HG03139 (cell line): ENCODE measurements around the gene RUSC2.
"Not testable (repeated sequence)": the region's sequence is repeated elsewhere in the genome, so short reads cannot be mapped to it uniquely, and the experiment has no call there.

ENCODE experiments used
- ATAC-seq: cut with Tn5 transposase; IDR thresholded peaks from one replicate; pipeline ENCODE4 v1.9.1; 2021; ENCODE audit not compliant: unreplicated experiment

RUSC2 gene

DNA sequence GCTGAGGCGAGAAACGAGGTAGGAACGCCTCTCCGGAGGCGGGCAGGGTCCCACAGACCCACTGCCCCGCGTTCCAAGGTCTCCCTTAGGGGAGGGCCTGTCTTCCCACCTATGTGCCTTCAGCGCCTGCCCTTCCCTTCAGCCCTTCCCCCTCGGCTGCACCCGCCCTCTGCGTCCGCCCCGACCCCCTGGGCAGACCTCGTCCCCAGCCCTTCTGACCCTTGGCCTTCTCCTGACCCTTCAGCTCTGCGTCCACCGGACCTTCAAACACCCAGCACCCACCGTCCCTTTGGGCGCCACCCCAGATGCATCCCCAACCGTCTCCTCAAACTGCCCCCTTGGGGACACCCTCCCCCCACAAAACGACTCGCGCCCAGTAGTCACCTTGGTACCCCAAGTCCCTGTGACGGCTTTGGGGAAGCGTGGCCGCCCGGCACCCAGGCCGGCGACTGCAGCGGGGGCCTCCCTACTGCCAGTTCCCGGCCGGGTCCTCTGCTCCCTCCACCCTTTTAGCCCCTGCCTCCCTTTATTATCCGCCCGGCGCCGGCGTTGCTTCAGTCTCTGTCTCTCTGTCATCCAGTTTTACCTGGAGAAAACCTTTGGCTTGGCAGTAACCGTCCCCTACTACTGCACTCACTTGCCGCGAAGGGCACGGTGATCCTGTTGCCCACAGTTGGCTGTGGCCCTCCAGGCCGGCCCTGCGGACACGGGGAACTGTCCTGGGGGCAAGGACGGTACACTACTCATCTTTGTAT is 421 bp downstream of the RUSC2 start:
- ATAC-seq = no peak

DNA sequence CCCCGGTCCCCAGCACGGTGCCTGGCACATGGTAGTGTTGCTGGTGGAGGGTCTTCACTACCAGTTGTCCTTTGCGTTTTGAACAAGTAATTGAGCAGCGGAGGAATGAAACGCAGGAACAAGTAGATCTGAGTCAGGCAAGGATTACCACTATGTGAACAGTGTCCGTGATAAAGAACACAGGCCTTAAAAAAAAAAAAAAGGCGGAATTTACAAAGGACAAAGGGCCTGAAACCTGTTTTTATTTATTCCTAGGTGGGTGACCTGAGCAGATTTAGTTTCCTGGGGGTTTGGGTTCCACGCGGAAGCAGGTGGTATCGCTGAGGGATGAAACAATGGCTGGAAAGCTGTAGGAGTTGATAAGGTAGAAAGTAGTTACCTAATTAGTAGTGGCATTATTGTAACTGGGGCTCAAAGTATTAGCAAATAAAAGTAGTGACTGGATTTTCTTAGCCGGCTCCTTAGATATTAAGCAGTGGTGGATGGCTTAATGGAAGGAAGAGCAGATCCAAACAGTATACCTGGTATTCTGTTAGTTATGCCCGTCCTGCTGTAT is 1.1 kb downstream of the RUSC2 start:
- ATAC-seq = no peak

DNA sequence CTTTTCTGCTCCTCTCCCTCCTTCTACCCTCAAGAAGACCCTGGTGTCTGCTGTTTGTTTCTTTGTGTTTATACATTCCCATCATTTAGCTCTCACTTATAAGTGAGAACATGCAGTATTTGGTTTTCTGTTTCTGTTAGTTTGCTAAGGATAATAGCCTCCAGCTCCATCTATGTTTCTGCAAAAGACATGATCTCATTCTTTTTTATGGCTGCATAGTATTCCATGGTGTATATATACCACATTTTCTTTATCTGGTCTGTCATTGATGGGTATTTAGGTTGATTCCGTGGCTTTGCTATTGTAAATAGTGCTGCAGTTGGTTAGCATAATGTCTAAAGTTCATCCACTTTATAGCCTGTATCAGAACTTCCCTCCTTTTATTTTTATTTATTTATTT is 3.2 kb downstream of the RUSC2 start:
- not testable (repeated sequence) for ATAC-seq

DNA sequence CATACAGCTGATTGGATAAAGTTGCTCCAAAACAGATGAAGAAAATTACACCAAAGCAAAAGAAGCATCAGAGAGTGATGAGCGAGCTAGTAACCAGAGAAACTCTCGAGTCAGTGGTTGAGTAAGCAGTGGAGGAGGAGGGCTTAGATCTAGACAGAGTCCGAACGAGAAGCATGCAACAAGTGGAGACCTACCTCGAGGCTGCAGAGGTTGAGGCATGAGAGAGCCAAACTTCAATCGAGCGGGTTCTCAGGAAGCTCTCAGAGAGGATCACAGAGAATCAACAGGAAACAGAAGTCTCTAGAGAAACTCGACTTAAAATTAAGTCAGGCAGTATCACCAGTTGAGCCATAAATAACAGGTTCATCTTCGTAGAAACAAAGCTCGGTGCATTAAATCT is 6.1 kb downstream of the RUSC2 start:
- no peak for ATAC-seq

DNA sequence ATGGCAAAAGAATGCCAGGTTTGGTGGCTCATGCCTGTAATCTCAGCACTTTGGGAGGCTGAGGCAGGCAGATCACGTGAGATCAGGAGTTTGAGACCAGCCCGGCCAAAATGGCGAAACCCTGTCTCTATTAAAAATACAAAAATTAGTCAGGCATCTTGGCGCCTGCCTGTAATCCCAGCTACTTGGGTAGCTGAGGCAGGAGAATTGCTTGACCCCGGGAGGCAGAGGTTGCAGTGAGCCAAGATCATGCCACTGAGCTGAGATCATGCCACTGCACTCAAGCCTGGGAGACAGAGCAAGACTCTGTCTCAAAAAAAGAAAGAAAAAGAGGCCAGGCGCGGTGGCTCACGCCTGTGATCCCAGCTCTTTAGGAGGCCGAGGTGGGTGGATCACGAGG is 8.3 kb downstream of the RUSC2 start:
- ATAC-seq = not testable (repeated sequence)

DNA sequence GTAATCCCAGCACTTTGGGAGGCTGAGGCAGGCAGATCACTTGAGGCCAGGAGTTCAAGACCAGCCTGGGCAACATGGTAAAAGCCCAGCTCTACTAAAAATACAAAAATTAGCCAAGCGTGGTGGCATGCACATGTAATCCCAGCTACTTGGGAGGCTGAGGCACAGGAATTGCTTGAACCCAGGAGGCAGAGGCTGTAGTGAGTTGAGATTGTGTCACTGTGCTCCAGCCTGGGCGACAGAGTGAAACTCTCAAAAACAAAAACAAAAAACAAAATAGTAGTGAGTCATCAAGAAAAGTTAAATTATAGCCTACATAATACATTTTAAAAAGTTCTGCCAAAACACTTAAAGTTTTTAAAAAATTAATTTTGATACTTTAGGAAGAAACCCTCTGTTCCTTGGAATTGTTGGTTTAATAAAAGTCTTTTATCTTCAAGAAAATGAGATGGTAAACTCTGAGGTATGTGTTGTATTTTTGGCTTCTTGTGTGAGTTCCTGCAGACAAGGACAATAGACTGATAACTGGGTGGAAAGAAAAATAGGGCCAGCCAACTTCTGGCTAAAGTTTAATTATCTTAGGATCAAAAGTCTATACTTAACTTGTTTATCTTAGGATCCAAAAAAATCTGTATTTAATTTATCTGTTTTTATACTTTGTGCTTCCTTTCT is 9.3 kb downstream of the RUSC2 start:
- no peak for ATAC-seq

DNA sequence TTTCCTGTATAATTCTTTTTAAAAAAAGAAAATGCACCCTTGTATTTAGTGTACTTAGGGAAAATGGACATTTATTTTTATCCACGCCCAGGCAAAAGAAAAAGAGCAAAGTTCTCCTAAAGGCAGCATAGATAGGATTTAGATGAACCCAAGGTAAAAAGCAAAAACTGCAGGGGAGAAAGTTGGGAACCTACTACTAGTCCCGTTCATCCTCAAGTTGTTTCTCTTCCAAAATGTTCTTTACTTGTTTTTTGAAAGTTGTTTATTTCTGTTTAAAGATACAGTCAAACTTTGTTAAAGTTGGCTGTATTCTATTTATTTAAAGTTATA is 9.8 kb downstream of the RUSC2 start:
- ATAC-seq = no peak

DNA sequence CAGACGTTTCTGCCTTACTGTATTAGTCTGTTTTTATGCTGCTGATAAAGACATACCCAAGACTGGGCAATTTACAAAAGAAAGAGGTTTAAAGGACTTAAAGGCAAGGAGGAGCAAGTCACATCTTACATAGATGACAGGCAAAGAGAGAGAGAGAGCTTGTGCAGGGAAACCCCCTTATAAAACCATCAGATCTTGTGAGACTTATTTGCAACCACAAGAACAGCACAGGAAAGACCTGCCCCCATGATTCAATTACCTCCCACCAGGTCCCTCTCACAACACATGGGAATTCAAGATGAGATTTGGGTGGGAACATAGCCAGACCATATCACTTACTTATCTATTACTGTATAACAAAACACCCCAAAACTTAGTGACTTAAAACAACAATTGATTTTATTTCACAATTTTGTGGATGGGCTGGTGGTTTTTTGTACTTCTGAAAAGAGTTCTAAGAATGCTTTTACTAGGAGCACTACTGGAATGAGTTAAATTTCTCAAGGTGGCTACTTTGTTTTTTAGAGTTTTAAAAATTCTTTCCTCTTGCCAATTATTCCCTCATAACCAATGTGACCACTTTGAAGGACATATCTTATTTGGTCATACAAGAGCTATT is 10.3 kb downstream of the RUSC2 start:
- ATAC-seq = no peak

DNA sequence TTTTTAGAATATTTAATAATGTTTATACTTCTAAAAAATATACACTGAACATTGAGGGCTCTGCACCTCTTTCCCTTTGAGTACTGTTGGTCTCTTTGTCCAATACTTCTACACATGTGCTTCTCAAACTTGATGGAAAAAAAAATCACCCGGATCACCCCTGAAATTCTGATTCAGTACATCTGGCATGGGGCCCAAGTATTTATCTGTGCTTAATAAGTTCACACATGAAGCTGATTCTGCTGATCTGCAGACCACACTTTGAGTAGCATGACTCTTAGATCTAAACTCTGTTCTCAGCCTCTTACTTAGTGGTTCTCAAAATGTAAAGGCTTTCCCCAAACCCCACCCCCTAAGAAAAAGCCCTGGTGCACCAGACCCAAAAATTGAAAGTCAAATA is 12.0 kb downstream of the RUSC2 start:
- ATAC-seq = no peak

DNA sequence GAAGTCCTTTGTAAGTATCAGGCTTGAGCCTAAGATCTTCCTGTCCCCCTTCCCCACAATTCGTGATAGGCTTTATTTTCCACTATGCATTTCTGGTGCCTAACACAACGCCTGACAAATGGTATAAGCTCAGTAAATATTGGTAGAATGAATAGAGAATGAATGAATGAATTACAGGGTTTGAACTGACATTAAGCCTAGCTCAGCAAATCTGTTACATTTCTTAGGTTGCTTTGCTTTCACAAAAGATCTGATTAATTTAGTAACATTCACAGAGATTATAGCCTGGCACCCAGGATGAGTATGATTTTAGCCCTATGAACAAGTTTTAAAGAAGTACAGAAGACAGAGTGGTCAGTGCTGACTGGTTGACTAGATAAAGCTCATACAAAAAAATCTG is 16.4 kb downstream of the RUSC2 start:
- ATAC-seq = no peak

DNA sequence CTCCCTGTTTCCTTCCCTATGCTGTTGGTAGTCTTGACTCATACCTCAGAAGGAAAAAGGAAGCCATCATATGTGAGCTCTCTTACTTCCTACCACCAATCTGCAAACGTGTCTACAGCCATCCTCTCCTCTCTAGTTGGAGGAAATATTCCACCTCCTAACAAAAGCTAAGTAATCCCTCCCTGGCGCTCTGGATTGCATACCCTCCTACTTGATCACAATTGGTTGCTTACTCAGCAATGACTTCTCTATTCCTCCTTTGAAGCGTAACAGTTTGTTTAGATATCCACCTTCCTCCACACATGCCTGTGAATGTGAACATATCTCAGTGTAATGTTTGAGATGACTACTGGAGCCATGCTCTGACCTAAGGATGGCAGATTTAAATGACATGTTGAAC is 18.2 kb downstream of the RUSC2 start:
- no peak for ATAC-seq

DNA sequence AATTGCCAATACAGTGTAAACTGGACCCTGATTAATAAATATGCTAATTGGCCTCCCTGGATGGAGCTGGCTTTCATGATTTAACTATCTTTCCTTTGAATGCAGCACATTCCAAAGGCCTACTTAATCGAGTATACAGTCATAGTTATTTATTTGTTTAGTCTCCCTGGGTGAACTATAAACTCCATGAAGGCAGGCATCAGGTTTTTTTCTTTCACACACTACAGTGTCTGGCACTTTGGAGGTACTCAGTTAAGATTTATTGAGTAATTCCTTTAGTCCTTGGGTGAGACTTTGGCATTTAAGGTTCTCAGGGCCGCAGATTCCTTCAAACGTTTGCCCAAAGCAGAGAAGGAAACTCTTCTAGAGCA is 20.5 kb downstream of the RUSC2 start:
- ATAC-seq = no peak

DNA sequence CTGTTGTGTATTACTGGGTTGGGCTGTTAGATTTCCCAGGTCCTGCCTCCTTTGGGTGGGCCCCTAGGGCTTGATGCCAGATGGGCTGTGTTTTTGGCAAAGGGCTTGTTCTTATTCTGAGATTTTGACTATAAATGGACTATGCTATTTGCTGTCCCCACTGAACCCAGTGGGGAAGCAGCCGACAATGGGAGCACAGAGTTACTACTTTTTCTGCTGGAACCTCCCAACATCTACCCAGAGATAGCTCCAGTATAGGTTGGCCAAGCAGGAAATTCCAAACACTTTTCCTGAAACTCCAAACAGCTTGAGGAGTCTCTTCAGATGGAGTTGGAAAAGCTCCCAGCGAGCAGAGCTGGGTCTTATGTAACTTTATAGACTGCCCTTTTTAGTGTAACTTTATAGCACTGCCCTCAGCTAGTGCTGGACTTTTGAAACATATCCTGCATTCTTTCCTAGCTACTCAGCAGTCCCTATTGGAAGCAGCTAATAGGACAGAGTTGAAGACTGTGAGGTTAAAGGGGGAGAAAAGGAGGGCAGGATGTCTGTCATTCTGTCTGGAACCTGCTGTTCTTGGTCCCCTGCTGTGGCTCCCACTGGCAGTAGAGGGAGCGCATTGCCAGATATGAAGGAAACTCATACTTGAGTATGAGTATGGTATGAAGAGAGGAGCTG is 21.0 kb downstream of the RUSC2 start:
- no peak for ATAC-seq

DNA sequence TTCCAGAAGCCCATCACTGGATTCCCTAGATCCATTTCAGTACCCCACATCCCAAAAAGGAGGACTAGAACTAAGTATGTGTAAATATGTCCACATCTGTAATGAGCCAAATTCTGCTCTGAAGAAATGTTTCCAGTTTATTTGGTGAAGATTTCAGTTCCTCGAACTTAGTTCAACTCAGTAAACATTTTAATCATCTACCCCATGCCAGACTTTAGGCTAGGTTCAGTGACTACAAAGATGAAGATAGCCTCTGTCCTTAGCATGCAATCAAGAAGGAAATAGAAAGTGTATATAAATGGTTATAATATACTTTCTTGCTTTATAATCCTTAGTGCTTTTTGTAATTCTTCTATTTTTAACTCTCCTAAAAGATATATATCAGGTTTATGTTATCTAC is 21.5 kb downstream of the RUSC2 start:
- no peak for ATAC-seq

DNA sequence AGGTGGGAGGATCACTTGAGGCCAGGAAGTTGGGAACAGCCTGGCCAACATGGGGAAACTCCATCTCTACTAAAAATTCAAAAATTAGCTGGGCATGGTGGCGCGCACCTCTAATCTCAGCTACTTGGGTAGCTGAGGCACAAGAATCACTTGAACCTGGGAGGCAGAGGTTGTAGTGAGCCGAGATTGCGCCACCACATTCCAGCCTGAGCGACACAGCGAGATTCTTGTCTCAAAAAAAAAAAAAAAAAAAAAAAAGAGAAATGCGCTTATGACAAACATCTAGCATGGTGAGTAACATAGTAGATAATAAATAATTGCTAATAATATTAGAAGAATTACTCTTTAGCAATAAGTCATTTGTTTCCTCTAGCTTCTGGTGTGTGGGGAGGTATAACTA is 25.9 kb downstream of the RUSC2 start:
- ATAC-seq = no peak

DNA sequence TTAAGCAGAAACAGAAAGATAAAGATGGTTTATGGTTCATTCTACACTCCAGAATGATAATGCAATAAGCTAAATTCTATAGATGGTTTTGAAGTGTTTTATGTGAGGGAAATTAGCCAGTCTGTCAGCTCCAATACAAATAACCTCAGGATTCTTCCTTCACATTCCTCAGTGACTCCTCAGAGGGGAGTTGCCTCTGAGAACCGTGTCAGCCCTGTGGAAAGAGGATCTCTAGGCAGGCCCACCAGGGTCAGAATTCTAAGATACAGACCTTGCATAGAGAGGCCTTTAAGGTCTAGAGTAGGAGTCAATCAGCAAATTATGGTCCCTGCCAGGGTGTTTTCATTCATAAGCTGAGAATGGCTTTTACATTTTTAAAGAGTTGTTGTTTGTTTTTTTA is 26.6 kb downstream of the RUSC2 start:
- ATAC-seq = no peak

DNA sequence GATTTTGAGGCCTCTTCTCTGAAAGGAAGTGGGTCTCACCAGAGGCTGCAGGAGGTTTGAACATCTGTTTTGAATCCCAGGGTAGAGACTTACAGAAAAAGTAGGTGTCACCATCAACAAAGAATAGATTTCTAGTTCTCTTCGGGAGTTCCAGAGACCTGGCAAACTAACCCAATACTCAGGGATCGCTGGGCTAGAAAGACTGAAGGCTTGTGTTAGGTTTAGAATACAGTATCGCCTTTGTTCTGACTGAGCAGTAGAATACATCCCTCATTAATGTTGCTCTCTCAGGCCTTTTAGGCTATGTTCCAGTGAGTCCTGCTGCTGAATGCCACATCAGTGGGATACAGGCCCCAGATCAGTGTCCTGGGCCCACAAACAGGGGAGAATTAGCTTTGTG is 27.2 kb downstream of the RUSC2 start:
- no peak for ATAC-seq

DNA sequence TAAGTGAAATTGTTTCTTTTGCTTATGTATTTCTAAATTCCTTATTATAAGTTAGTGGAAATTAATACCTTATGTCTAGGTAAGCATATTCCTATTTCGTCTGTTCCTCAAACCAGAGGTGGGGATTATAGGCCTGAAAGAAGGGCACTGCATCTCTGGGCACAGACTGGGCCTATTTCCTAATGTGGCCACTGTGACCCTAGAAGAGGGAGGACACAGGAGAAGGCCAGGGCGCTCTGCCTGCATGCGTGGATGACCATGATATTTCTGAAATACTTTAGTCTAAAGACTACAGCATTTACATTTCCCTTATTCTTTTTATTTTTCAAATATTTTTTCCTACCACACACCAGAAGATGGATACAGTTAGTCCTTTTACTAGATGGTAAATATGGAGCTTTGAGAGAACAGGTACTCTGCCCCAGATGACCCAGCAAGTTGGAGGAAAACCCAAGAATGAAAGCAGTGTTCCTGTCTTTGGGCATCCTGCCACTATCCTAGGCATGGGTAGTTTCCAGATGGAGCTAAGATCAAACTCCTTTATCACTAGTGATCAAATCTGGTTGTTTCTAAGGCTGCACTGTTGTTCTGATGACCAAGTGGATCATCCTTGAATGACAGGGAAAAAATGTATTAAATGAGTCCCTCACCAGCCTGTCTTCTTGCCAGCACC is 27.8 kb downstream of the RUSC2 start:
- no peak for ATAC-seq

DNA sequence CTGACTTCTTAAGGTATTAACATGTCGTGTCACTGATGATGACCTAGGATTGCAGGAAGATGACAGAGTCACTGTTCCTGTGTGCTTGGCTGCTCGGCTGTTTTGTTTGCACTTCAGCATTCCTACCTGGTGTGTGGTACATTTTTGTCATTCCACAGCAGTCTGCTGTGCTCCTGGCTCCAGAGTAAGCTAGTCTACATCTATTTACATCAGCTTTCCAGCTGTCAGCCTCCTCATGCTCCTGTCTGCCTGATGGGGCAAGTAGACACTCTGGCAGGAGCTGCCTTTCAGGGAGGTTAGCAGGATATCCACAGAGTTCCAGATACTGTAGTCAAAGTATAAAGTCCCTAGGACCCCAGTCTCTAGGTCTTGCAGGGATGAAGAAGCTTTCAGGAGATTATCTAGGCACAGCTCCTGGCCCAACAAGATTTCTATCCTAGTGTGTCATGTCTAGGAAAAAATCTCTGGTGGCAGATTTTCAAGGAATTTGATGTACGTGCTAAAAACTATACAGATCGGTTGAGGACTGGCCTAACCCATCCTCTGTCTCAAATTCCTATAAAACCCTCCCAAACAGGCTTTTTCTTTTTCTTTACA is 28.4 kb downstream of the RUSC2 start:
- no peak for ATAC-seq

DNA sequence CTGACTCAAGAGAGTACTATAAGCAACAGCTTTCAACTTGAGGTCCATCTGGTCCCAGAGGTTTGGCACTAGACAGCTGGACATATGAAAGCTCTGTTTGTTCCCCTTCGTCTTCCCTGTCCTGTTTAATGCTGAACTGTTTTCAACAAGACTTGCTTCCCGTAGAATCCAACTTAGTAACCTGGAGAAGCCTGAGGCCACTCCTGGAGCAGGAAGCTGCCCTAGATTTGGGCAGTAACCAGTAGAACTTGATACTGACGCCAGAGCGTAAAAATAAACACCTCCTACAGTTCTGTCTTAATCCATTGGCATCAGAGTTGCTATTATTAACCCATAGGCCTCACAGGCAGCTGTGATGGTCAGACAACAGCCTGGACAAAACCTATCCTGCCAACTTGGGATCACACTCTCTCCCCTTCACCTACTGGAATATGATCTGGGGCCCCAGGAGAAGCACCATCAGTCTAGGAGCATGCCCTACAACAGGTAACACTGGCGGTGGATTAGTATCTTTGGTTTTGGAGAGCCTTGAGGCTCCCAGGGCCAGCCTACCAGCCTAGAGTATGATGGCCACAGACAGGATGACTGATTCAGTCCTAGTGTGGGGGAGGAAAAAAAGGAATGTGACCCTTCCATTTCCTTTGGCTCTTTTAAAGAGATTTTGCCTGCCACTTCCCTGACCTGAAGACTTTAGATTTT is 29.2 kb downstream of the RUSC2 start:
- ATAC-seq = no peak
